Astrocyte of the spinal cord (primary cell): ENCODE data around the gene LCE3D.

Experiments
- DNase-seq: peaks from one replicate; pipeline ENCODE4 v3.0.0; 2011; ENCODE audit warnings: low read depth, low spot score
- H3K4me3 ChIP-seq: 2 replicates; pipeline ENCODE4 v1.5.1; 2011; ENCODE audit warnings: low read depth, mild to moderate bottlenecking, low read length, moderate library complexity
- in situ Hi-C: cut with HindIII; loops from 2 replicates; pipeline ENCODE4 v1.10.0; 2017; ENCODE audit warnings: low sequenced_read_pairs
- TF ChIP-seq, protein P1 (sequence below): IDR thresholded peaks from 2 replicates; pipeline ENCODE4 v1.5.1; 2012; ENCODE audit warnings: low read depth, mild to moderate bottlenecking, low read length, inconsistent platforms

The LCE3D gene

DNA sequence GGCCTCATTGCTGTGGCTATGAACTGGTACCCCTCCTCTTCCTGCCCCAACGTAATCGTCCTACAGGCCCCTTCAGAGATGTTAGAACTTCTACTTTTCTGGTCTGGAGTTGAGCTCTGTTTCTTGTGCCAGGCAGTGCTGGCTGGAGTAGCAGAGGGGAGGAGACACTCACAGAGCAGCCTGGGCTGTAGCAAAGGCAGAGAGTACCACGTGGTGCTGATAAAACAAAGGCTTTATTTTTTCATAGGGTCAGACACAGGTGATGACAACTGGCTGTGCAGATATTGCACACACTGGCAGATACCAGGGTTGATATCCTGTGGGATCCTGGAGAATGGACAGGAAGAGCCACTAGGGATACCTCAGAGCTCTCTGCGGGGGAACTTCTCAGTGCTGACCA is 42.8 kb downstream of the LCE3D start:
- in situ Hi-C loops: no loop called here
- TF ChIP-seq, protein P1, sequence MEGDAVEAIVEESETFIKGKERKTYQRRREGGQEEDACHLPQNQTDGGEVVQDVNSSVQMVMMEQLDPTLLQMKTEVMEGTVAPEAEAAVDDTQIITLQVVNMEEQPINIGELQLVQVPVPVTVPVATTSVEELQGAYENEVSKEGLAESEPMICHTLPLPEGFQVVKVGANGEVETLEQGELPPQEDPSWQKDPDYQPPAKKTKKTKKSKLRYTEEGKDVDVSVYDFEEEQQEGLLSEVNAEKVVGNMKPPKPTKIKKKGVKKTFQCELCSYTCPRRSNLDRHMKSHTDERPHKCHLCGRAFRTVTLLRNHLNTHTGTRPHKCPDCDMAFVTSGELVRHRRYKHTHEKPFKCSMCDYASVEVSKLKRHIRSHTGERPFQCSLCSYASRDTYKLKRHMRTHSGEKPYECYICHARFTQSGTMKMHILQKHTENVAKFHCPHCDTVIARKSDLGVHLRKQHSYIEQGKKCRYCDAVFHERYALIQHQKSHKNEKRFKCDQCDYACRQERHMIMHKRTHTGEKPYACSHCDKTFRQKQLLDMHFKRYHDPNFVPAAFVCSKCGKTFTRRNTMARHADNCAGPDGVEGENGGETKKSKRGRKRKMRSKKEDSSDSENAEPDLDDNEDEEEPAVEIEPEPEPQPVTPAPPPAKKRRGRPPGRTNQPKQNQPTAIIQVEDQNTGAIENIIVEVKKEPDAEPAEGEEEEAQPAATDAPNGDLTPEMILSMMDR: no peak
- no peak for DNase-seq

DNA sequence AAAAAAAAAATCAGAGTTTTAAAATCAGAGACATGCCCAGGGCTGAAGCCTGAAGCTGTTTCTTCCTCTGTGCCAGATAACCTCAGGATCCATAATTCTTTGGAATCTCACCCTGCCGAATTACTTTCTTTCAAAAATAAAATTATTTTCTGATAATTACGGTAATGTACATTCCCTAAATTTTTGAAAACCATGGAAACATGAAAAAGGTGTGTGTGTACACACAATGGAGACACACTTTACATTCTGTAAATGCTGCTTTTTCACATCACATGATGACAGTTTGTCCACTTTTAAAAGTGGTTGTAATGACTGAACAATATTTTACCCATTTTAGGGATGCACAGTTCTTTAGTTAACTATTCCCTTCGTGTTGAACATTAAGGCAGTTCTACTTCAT is 44.5 kb downstream of the LCE3D start:
- in situ Hi-C loops: no loop called here
- TF ChIP-seq, protein P1: no peak
- DNase-seq: no peak
- H3K4me3 ChIP-seq: no peak overlapping the region

More for the DNA sequence above, 42.8 kb downstream of the LCE3D start:
- H3K4me3 ChIP-seq: no peak overlapping the region

DNA sequence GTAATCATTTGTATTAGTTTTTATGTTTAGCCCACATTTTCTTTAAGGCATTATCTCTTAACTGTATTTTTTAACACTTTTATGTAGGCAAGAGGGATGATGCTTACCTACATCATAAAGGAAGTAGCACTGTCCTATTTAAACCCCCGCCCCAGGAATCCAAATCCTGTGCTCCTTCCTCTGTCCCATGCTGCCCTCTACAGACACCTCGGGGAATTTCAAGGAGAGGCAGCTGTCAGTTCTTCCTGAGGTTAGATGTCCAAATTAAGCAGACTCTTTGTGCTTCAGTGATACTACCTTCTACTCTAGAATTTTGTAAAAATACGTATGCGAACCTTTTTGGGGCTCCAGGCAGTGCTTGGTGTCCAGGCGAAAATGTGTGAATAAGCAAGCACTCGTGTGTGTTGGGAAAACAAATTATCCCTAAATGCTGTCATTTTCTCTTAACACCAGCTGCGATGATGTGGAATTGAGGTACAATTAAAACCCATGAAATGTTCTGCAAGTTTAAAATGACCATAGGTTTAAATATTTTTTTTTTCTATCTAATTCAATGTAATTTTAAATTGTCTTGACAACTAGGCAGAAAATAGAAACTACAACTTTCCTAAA is 46.9 kb downstream of the LCE3D start:
- in situ Hi-C loops: no loop called here
- H3K4me3 ChIP-seq: no peak overlapping the region
- peak; percentile 1 for DNase-seq
- TF ChIP-seq, protein P1: peak; percentile 48
